Measurements from ENCODE around the gene WFDC1. TPM values are rescaled to one million over a fixed set of nuclear protein-coding genes. Genes with fewer than 3 reads are reported as not detected.

The WFDC1 gene
- polyA plus RNA-seq, 1 of the 3 experiments (the other 2 are of a cell fraction): 0.03 TPM

DNA sequence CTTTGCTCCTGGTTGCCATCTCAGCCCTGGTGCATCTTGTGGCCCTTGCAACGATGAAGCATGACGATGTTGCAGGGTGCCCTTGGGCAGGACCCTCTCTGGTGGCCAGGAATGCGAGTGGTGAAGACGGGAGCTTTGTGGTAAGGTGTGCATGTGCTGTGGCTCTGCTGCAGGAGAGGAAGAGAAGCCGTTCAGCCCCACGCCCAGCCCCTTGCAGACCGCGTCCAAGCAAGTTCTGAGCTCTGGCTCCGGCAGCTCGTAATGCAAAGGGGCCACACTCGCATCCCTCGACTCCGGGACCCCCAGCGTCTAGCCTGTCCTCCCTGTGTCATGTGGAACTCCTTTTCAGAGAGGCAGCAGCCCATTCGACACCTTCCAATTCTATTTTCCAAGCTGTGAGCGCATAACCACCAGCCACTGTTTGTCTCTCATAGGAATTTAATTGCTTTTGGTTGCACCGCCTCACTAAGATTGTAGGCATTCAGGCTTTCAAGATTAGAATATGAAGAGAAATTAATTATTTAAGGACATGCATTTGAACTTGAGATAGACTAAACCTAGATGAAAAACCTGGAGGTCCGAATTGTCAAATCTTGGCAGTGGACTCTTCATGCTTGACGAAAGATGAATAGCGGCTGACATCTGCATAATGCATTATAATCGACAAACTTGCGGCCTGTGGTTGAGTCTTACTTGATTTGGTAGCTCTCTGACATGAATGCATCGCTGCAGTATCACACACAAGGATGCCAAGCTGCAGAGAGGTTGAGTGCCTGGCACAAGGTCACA is 33.7 kb upstream of the WFDC1 start:
- no peak overlapping the region for H2AFZ ChIP-seq (ENCODE audit: low read depth)
- no peaks in the 10 kb centered on the region for H3K9me3 ChIP-seq
- H3K27me3 ChIP-seq (ENCODE audit: insufficient read depth): peaks cover 13% of the 10 kb centered on the region; the same call in 1 of the 2 replicates
- no peak for DNase-seq
- no peaks in the 10 kb centered on the region for H3K79me2 ChIP-seq (ENCODE audit: insufficient read depth)
- H3F3A ChIP-seq (replicated peaks; ENCODE audit: insufficient read depth): no peaks in the 10 kb centered on the region
- H3K9me2 ChIP-seq: no peaks in the 10 kb centered on the region
- H3K9ac ChIP-seq: no peak overlapping the region
- H3K4me3 ChIP-seq (ENCODE audit: low read depth in 2 of 2, low read length in 1 of 2): no peak overlapping the region
- ChIA-PET CTCF (interaction anchor here (1.0 to 3.5 kb wide), 4 partner anchors 8 to 74 kb away, joined by 3 to 18 read pairs (median 3); partner anchors contain the start of gene TAF1C), POLR2A (no interaction called here)
- 51% methylated on average over 15 of the region's 23 CpGs for WGBS (ENCODE audit: low lambda C conversion rate)
- no peaks in the 10 kb centered on the region for H4K20me1 ChIP-seq (ENCODE audit: insufficient read depth)
- H3K27ac ChIP-seq (ENCODE audit: low read depth in 2 of 2, low read length in 1 of 2): no peak overlapping the region
- TF ChIP-seq GABPA (IDR thresholded peaks at IDR 0.05; ENCODE audit: low read depth) (no peak), FOXM1 (IDR thresholded peaks at IDR 0.05; ENCODE audit: low read depth) (no peak), FOSL2 (IDR thresholded peaks at IDR 0.05; ENCODE audit: borderline replicate concordance, low read depth) (no peak), RFX5 (IDR thresholded peaks at IDR 0.05; ENCODE audit: low read length) (no peak), YY1 (IDR thresholded peaks at IDR 0.05; ENCODE audit: low read depth) (no peak)
- TF ChIP-seq, protein P1, sequence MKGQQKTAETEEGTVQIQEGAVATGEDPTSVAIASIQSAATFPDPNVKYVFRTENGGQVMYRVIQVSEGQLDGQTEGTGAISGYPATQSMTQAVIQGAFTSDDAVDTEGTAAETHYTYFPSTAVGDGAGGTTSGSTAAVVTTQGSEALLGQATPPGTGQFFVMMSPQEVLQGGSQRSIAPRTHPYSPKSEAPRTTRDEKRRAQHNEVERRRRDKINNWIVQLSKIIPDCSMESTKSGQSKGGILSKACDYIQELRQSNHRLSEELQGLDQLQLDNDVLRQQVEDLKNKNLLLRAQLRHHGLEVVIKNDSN (IDR thresholded peaks at IDR 0.05; ENCODE audit: borderline replicate concordance, low read depth): no peak
- H3K4me1 ChIP-seq (ENCODE audit: control insufficient read depth in 1 of 2, insufficient read depth in 2 of 2, low read depth in 1 of 2, low read length in 1 of 2): no peaks in the 10 kb centered on the region
- no peak overlapping the region for H3K4me2 ChIP-seq
- H3K36me3 ChIP-seq (replicated peaks in 1 of 2; ENCODE audit: control insufficient read depth in 1 of 2, insufficient read depth in 2 of 2, low read length in 1 of 2): no peaks in the 10 kb centered on the region

DNA sequence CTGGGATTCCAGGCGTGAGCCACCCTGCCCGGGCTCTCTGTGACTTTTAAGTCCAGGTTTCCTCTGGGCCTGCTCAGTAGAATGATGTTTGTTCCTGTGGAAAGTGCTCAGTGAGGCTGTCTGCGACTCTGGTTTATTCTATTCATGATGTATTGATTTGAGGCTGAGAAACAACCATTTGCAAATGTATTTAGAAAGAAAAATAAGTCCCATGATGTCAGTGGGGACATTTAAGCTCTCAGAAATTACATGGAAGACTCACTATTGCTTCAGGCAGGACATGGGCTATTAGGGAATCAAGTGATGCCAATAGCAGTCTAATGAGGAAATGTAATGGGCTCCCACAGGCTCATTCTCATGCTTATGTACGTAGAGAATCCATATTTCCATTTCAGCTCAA is 32.6 kb upstream of the WFDC1 start:
- TF ChIP-seq, protein P2, sequence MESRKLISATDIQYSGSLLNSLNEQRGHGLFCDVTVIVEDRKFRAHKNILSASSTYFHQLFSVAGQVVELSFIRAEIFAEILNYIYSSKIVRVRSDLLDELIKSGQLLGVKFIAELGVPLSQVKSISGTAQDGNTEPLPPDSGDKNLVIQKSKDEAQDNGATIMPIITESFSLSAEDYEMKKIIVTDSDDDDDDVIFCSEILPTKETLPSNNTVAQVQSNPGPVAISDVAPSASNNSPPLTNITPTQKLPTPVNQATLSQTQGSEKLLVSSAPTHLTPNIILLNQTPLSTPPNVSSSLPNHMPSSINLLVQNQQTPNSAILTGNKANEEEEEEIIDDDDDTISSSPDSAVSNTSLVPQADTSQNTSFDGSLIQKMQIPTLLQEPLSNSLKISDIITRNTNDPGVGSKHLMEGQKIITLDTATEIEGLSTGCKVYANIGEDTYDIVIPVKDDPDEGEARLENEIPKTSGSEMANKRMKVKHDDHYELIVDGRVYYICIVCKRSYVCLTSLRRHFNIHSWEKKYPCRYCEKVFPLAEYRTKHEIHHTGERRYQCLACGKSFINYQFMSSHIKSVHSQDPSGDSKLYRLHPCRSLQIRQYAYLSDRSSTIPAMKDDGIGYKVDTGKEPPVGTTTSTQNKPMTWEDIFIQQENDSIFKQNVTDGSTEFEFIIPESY (IDR thresholded peaks at IDR 0.05; ENCODE audit: borderline replicate concordance, low read depth): no peak
- no peak for TF ChIP-seq RCOR1 (IDR thresholded peaks at IDR 0.05; ENCODE audit: low read length)
- TF ChIP-seq, protein P3, sequence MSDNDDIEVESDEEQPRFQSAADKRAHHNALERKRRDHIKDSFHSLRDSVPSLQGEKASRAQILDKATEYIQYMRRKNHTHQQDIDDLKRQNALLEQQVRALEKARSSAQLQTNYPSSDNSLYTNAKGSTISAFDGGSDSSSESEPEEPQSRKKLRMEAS (IDR thresholded peaks at IDR 0.05; ENCODE audit: low read depth): no peak
- TF ChIP-seq NRF1 (IDR thresholded peaks at IDR 0.05; ENCODE audit: low read depth, low read length): no peak
- no peak for TF ChIP-seq YY1 (IDR thresholded peaks at IDR 0.05; ENCODE audit: low read depth)
- no peak for TF ChIP-seq GATA2 (CRISPR knock-in tag; IDR thresholded peaks at IDR 0.05)
- TF ChIP-seq EP300 (IDR thresholded peaks at IDR 0.05; ENCODE audit: borderline replicate concordance in 1 of 2, low read depth in 1 of 2, low read length in 1 of 2): no peak
- TF ChIP-seq, protein P1 (IDR thresholded peaks at IDR 0.05; ENCODE audit: borderline replicate concordance, low read depth): no peak
- TF ChIP-seq, protein P4, sequence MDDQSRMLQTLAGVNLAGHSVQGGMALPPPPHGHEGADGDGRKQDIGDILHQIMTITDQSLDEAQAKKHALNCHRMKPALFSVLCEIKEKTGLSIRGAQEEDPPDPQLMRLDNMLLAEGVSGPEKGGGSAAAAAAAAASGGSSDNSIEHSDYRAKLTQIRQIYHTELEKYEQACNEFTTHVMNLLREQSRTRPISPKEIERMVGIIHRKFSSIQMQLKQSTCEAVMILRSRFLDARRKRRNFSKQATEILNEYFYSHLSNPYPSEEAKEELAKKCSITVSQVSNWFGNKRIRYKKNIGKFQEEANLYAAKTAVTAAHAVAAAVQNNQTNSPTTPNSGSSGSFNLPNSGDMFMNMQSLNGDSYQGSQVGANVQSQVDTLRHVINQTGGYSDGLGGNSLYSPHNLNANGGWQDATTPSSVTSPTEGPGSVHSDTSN (IDR thresholded peaks at IDR 0.05): no peak
- TF ChIP-seq JUND (IDR thresholded peaks at IDR 0.05): no peak
- no peak for TF ChIP-seq NFIC (IDR thresholded peaks at IDR 0.05; ENCODE audit: borderline replicate concordance)
- TF ChIP-seq EZH2phosphoT487 (IDR thresholded peaks at IDR 0.05; ENCODE audit: borderline replicate concordance, low read depth): no peak
- no peak for TF ChIP-seq FOXM1 (IDR thresholded peaks at IDR 0.05; ENCODE audit: low read depth)

More for the DNA sequence above, 32.6 kb upstream of the WFDC1 start:
- CTCF ChIA-PET: interaction anchor here (1.0 to 2.0 kb wide), 3 partner anchors 15 to 75 kb away, joined by 3 to 13 read pairs (median 3); partner anchors contain the start of gene TAF1C
- no peaks in the 10 kb centered on the region for H3K79me2 ChIP-seq (ENCODE audit: insufficient read depth)
- no peaks in the 10 kb centered on the region for H3F3A ChIP-seq (replicated peaks; ENCODE audit: insufficient read depth)
- no peaks in the 10 kb centered on the region for H4K20me1 ChIP-seq (ENCODE audit: insufficient read depth)
- H3K27me3 ChIP-seq (ENCODE audit: insufficient read depth): peaks cover 8% of the 10 kb centered on the region; the same call in 1 of the 2 replicates
- POLR2A ChIA-PET: no interaction called here
- H3K9me2 ChIP-seq: no peaks in the 10 kb centered on the region
- H3K4me2 ChIP-seq: no peak overlapping the region
- WGBS (ENCODE audit: low lambda C conversion rate): 50% methylated on average over 4 of the region's 4 CpGs
- no peak overlapping the region for H2AFZ ChIP-seq (ENCODE audit: low read depth)
- no peak for DNase-seq
- H3K27ac ChIP-seq (ENCODE audit: low read depth in 2 of 2, low read length in 1 of 2): no peak overlapping the region
- no peak overlapping the region for H3K9ac ChIP-seq
- H3K4me3 ChIP-seq (ENCODE audit: low read depth in 2 of 2, low read length in 1 of 2): no peak overlapping the region
- H3K36me3 ChIP-seq (replicated peaks in 1 of 2; ENCODE audit: control insufficient read depth in 1 of 2, insufficient read depth in 2 of 2, low read length in 1 of 2): no peaks in the 10 kb centered on the region
- H3K9me3 ChIP-seq: no peaks in the 10 kb centered on the region
- H3K4me1 ChIP-seq (ENCODE audit: control insufficient read depth in 1 of 2, insufficient read depth in 2 of 2, low read depth in 1 of 2, low read length in 1 of 2): peaks cover 0 to 4% of the 10 kb centered on the region in 2 experiments; a peak in 1 of 4 replicates
